Stimulated activated CD4-positive, alpha-beta T cell treated with anti-CD3 and anti-CD28 coated beads, Interleukin-4, amount 100 ng/mL, for 24 hours (primary cell): ENCODE measurements around the gene CYP46A1.

Experiments used
- DNase-seq: peaks from one replicate; pipeline ENCODE4 v3.0.0-alpha.2; 2020

CYP46A1 gene

DNA sequence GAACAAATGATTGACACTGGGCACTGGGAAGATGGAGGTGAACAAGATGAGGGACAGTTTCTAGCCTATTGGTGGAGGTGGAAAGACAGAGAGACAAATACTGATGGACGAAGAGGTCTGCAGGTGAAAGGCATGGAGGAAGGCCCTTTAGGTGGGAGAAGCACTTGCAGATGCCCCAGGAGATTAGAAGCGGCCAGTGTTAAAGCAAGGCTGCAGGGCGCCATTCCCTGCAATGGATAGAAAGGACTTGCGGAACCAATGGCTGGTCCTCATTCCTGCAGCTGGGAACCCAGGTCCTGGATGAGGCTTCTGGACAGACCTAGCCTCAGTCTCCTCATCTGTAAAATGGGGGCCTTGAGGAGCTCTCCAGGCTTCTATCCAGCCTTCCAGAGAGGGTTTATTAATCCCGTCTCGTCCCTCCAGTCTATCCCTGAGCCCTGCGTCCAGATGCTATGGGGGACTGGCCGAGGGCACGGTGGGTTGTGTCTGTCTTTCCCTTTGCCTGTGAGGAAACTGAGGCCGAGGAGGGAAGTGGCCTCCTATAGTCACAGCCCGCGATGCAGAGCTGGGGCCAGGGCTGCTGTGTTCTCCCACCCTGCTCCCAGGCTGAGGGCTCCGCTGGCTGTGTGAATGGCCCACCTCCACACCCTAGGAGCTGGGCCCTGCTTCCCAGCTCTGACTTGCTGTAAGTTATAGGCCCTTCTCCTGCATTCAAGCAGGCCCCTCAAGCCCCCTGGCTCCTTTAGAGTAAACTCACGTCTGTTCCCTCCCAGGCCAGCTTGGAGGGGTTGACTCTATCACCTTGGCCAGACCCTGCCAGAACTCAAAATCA, 33.0 kb downstream of the CYP46A1 start:
- DNase-seq, result no peak

DNA sequence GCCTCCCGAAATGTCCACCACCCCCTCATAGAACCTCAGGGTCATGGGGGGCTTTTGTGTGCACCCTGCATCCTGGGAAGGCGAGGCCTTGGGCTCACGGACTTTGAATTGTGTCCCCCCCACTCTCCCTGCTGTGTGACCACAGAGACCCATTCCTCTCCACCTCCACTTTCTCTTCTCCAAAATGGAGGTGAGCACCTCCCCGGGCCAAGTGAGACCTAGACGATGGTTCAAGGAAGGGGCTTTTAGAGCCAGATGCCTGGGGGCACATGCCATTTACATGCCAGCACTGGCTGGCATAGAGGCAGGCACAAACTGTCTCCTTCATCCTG, 33.5 kb downstream of the CYP46A1 start:
- DNase-seq, result no peak

DNA sequence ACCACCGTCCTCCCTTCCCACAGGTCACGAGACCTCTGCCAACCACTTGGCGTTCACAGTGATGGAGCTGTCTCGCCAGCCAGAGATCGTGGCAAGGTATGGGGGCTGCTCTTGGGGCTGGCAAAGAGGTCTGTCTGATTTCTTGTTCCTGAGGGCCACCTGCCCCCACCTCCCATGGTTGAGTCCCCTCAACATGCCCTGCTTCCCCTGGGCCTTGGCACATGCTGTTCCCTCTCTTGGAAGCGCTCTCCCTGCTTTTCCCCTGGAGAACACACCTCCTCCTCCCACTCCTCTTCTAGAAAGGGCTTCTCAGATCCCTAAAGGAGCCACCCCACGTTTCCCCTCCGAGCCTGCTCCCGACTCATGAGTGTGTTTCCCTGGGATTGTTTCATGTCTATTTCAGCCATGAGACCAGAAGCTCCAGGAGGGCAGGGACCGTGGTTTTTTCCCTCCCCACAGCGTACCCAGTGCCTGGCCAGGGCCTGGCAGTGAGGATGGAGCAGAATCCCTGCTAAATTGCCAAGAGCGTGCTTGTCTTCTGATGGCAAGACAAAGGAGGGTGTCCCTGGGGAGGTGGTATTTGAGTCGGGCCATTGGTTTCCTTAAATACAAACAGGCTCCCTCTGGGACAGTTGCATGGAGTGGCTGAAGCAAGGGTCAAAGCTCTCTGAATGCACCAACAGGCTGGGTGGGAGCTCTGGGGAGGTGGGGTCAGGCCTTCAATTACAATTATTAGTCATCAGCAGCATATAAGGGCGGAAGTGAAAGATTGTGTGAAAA, 34.1 kb downstream of the CYP46A1 start:
- no peak for DNase-seq

DNA sequence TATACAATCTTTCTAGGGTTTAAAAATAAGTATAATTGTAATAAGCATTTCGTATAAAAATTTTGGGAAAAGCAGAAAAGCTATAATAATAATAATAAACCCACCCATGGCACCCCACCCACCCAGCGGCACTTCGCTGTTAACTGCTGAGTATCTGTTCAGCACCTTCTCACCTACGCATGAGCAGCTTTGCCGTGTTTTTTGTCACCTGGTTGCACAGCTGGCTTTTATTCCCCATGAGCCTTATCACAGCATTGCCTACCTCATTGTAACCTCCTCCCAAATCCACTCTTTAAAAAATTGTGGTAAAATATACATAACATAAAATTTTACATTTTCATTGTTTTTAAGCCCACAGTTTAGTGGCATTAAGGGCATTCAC, 34.7 kb downstream of the CYP46A1 start:
- no peak for DNase-seq

DNA sequence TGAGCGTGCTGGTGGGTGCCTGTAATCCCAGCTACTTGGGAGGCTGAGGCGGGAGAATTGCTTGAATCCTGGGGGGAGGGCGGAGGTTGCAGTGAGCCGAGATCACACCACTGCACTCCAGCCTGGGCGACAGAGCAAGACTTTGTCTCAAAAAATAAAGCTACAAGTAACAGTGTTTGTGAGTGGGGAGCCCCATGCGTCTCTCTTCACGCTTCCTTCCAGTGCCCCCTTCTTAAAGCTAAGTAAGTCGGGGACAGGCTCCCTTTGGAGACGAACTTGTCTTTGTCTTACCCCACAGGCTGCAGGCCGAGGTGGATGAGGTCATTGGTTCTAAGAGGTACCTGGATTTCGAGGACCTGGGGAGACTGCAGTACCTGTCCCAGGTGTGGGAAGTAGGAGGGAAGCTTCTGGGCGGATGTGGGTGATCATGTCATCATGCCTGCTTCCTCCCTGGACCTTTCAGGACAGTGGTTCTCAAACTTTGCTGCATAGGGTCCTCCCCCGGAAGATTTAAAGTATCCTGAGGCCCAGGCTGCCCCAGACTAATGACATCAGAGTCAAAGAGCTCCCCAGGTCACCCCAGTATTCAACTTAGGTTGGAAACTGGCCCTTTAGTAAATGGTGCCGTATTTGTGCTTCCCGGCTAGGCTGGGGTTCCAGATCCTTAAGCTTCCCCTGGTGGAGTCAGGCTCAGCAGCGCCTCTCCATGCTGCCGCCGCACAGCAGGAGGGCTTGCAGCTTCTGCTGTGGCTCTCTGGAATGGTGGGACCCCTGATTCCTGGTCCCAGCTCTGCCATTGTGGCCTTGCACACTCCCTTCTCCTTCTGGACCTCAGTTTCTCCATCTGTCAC, 37.1 kb downstream of the CYP46A1 start:
- DNase-seq, result no peak

DNA sequence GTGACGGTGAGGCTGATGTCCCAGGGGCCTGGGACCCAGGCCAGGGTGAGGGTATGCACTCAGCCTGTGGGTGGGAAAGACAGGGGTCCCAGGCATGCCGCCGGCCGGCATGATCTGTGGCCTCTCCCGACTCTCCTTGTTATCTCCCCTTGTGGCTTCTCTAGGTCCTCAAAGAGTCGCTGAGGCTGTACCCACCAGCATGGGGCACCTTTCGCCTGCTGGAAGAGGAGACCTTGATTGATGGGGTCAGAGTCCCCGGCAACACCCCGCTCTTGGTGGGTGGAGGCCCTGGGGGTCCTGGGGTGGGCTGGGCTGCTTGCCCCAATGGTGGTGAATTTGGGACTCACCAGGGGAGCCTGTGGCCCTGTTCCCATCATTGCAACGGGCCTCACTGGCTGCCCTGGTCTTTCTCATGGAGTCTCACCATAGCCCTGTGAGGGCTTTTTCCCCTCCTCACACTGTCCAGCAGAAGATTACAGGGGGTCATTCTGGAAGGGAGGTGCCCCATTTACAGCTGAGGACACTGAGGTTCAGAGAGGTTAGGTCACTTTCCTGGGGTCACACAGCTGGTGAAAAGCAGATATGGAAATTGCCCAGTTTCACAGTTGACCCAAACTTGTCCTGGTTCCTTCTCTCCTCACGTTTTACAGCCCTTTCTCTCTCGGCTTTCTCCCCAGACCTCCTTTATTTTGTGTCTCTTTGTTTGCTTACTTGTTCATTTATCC, 37.9 kb downstream of the CYP46A1 start:
- no peak for DNase-seq

DNA sequence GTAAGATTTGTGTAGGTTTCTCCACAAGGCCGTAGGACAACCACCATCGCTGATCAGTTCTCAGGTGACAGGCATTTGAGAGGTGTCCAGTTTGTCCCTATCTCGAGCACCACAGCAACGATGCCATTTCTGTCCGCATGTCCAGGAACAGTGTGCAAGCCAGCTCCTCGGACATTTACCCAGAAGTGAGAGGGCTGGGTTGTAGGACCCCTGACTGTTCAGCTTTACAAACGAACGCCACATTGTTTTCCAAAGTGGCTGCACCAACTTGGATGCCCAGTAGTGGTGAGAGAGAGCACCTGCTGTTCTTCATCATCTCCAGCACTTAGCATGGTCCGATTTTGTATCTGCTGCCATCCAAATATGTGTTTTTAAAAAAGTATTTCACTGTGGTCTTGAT, 38.6 kb downstream of the CYP46A1 start:
- no peak for DNase-seq

DNA sequence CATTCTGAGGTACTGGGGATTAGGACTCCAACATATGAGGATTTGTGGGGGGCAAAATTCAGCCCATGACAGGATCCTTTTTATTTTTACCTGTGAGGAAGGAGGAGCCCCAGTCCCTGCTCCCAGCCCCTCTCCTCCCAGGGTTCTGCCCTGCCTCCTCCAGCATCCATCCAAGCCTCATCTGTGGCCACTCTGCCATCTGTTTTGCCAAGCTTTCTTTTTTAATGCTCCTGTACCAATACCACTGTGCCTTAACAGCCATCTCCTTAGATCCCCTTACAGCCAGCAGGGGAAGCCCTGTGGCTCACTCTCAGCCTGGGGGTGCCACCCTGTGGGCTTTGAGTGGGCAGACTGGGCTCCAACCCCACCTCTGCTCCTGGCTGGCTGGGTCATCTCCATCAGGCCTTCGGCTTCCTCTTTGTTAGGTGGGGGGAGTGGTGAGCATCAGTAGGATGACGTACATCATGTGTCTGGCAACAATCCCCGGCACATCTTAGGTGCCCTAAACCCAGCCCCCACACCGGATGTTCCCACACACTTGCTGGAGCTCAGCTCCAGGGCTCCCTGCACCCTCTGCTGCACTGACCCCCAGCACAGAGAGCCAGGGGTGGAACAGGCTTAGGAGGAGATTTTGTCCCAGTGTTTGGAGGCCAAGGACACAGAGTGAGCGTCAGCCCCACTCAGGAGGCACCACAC, 40.2 kb downstream of the CYP46A1 start:
- no peak for DNase-seq

DNA sequence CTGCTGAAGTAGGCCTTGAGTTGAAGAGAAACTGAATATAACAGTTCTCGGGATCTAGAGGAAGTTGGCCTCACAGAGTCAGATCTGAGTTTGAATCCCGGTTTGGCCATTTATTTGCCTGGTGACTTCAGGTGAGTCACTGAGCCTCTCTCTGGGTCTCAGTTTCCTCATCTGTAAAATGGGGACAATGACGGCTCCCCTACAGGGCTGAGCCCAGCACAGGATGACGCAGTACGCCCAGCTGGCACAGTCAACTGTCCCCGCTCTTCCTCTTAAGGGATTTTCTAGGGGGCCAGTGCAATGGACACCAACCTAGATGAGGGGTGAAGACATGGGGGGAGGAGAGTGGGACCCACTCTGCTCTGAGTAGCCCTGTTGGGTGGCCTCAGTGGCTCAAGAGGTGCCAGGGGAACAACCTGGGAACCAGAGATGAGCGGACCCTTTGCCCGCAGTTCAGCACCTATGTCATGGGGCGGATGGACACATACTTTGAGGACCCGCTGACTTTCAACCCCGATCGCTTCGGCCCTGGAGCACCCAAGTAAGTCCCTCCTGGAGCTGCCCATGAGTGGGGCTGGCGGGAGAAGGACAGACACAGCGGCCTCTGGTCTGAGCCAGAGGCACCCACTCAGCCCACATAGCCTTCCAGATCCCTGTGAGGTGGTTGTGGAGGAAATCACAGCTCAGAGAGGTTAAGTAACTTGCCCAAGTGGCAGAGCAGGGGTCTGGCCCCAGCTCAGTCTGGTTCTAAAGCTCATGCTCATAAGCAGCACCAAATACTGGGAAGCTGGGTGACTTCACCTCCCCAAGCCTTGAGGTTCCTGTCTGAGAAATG, 41.1 kb downstream of the CYP46A1 start:
- no peak for DNase-seq

DNA sequence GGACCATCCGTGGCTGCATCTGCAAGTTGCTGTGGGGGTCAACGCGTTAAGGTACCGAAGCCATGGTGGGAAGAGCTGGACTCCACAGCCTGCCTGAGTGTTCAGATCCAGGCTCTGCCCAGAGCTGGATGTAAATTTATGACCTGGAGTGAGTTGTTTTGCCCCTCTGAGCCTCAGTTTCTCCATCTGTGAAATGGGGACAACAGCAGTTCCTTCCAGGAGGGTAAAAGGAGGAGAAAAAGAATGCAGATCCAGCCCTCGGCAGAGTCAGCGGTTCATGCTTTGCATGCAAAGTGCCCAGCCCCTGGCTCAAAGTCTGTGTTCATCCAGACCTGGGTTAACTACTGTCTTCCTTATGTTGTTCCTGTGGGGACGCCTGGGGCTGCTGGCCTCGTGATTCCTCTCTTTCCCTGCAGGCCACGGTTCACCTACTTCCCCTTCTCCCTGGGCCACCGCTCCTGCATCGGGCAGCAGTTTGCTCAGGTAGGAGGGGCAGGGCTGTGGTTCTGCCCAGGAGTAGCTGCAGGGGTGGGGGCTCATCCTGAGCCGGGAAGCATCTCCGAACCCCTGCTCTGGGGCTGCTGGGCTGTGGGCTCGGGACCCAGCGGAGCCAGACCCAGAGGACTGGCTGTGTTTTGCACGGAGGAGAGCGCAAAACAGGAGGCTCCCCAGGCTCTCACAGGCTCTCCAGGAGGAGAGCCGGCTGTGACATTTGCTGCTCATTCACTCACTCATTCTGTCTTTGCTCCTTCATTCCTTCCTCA, 41.9 kb downstream of the CYP46A1 start:
- no peak for DNase-seq

DNA sequence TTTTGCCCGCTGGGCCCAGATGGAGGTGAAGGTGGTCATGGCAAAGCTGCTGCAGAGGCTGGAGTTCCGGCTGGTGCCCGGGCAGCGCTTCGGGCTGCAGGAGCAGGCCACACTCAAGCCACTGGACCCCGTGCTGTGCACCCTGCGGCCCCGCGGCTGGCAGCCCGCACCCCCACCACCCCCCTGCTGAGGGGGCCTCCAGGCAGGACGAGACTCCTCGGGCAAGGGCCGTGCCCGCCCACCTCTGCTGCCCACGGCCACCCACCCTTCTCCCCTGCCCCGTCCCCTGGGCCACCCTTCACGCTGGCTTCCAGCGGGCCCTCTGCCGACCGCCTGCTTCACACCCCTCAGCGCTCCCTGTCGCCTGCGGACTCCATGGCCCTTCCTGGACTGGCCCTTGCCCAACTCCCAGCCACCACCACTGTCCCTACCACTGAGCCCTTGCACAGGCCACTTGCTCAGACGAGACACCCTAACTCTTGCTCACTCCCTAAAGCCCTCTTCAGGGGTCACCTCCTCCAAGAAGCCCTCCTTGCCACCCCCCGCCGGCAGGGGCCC, 42.5 kb downstream of the CYP46A1 start:
- no peak for DNase-seq

DNA sequence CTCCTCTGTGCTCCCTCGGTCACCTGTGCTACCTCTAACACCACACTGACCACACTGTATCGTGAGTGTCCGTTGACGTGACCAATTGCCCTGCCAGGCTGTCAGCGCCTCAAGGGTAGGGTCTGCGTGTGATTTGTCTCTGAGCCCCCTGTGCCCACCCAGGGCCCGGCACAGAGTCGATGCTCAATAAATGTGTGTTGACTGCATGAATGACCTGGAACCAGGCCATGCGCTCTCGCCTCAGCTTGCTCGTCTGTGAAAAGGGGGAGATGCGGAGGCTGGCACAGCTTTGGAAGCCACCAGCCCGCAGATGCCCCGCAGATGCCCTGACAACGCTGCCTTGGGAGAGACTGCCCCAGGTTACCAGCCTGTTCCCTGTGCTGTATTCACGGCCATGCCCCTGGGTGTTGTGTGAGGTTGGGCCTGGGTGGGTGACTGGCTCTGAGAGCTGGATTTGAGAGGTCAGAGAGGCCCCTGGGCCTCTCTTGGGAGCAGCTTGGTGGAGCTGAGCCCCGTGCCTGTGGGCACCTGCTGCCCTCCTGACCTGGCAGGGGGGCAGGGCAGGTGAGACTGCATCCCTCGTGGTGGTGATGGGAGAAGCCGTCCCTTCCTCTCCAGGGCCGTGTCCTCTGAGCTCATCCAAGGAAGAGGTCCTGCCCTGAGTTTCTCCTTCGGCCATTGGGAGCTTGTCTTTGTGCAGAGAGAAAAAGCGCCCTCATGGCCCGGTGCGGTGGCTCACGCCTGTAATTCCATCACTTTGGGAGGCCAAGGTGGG, 43.2 kb downstream of the CYP46A1 start:
- no peak for DNase-seq

DNA sequence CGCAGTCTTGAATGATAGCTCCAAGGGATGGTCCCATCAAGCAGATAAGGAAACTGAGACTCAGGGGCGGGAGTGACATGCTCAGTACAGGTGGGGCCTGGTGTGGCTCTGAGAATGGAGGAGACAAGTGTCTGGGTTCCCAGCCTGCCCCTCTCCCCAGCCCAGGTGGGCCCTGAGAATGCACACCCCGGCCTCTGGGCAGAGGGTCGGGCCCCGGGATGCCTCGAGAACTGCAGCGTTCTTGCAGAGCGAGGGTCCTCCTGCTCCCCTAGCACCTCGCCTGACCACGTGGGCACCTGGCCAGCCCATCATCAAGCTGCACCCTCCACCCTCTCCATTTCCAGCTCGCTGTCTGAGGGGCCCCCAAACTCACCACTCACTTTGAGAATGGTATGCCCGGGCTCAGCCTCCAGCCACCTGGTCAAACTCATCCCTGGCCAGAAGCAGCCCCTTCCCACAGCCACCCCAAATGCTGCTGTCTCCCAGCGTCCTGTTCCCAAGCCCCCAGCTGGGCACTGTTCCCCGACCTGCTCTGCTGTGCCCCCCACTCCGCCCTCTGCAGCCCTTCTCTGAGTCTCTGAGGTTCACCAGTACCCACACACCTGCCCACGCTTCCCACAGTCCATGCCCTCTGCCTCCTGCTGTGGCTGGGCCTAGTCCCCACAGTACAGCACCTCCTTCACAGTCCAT, 44.3 kb downstream of the CYP46A1 start:
- no peak for DNase-seq

DNA sequence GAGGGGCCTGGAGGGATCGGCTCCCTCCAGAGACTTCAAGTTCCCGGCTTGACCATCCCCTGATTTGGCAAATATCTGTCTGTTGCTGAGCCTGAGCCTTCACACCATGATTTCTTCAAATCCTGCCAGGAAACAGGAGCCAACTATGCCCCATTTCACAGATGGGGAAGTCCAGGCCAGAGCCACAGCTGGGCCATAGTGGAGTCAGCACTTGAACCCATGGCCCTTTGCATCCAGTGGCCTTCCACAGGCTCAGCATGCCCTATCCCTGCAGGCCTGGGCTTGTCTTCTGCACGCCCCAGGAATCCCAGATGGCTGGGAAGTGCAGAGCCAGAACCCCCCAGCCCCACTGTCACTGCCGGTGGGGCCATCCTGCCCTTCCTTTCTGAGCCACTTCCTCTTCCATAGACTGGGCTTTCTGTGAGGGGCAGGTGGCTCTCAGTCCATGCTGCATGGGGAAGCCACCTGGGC, 44.9 kb downstream of the CYP46A1 start:
- DNase-seq, result no peak

DNA sequence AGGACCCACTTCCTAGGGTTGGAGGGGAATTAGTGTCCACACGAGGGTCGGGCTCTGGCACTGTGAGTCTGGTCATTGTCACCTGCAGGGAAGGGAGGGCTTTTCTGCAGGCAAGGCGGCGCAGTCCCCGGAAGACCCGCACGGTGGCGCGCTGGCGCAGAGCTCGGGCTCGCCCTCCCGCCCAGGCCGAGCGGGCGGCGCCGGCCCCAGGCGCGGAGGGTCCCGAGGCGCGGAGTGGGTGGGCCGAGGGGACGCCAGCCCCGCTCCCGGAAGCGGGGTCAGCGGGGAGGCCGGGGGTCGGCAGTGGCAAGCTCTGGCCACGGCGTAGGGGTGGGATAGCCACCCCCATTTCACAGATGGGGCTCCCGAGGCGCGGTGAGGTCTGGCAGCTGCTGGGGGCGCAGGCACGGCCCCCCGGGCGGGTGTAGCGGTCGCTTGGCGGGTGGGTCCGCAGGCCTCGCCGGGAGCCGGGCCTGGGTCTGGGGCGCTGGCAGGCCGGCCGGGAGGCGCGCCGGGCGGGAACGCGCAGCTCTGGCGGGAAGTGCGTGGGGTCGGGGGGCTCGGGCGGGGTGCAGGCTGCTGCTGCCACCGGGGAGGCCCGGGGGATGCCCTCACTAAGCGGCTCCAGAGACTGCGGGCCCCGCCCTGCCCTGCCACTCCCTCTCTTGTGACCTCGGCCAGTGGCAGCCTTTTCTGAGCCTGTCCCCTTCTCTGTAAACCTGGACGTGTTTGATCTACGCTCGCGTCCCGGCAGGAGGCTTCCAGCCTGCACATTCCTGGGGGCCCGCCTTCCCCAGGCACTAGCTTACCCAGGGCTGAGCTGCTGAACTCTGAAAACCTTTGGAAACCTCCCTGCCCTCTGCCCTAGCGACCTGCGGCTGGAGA, 46.1 kb downstream of the CYP46A1 start:
- peak; percentile 72 for DNase-seq

DNA sequence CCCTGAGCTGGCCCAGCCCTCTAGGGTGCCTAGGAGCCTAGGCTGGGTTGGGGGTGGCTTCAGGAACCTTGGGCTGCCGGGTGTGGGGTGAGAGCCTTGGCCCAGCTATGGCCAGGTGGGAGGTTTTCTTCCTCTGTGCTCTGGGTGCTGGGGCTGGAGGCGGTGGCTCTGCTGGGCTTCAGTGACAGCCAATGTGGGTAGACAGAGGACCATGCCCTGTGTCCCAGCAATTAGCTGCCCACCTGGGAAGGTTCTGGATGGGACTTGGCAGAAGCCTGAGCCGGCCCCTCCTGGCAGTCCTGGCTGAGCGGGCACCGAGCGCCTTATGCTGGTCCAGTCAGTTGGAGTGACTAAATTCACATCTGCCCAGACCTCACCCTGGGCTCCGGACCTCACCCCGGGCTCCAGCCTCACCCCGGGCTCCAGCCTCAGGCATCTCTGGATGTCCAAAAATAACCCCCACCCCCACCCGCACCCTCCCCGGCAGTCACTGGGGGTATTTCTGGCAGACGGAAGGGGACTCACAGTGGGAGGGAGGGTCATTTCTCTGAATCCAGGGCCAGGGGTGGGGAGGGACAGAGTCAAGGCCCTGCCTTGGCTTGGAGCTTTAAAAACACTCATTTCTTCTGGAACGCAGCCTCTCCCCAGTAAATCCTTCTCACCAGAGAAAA, 46.9 kb downstream of the CYP46A1 start:
- no peak for DNase-seq
